Frontal cortex (tissue), 4 donors: ENCODE data around the gene RMND1. TPM values are rescaled to one million over a fixed set of nuclear protein-coding genes. Genes with fewer than 3 reads are reported as not detected.

Experiments
- DNase-seq, 2 donors: peaks; one replicate each; pipeline ENCODE4 v3.0.0; 2012; ENCODE audit warnings: low spot score in 2 of 2
- FAIRE-seq: peaks from 2 replicates; lab custom pipeline; 2012; peaks lifted over from hg19 to GRCh38; lab: Jason Lieb, UNC
- total RNA-seq: library from RNA; depleted of rRNA; stranded (reverse); fragments of >200 nt; gene quantifications from one replicate; pipeline ENCODE4 v1.2.3, GENCODE V29; 2014
- donor health status: control.
- donor health status: control.
- donor health status: control.

Gene RMND1
- total RNA-seq, 1 donor from 2014 or later: 35.9 TPM

DNA sequence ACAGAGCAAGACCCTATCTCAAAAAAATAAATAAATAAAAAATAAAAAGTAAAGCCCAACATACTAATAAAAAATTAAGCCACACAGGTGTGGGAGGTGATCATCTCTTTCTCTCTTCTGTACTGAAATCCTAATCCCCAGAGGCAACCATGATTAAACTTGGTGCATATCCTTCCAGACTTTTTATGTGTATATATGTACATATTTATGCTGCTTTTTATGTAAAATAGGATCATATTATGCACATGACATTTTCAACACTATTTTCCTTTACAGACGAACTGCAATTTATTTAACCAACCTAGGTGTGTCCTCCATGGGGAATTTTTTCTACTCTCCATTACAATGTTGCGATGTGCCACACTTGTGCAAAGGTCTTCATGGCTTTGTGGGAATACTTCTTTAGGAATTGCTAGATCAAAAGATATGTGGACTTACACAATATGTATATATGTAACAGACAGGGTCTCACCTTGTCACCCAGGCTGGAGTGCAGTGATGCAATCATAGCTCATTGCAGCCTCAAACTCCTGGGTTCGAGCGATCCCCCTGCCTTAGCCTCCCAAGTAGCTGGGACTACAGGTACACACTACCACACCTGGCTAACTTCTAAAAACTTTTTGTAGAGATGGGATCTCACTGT is 23.7 kb downstream of the RMND1 start:
- FAIRE-seq (no peak), DNase-seq (no peak)

- no peak for FAIRE-seq
Measured at GRCh38 chr6:151425561-151425960, 26.4 kb downstream of the RMND1 start.

GRCh38 chr6:151422981-151423380 is 28.9 kb downstream of the RMND1 start:
- FAIRE-seq (no peak), DNase-seq (no peak)

More at GRCh38 chr6:151425561-151425960, 26.4 kb downstream of the RMND1 start:
- no peak for DNase-seq

- DNase-seq: no peak
- FAIRE-seq: no peak
Measured at GRCh38 chr6:151417477-151417876, 34.4 kb downstream of the RMND1 start.

GRCh38 chr6:151414641-151415260 is 37.2 kb downstream of the RMND1 start:
- DNase-seq (no peak), FAIRE-seq (no peak)

- no peak for FAIRE-seq
- no peak for DNase-seq
Measured at GRCh38 chr6:151413372-151414145, 38.4 kb downstream of the RMND1 start.

- DNase-seq (no peak), FAIRE-seq (no peak)
Measured at GRCh38 chr6:151412909-151413308, 39.0 kb downstream of the RMND1 start.

GRCh38 chr6:151409679-151410078 is 42.2 kb downstream of the RMND1 start:
- DNase-seq (no peak), FAIRE-seq (no peak)

GRCh38 chr6:151409260-151409659 is 42.7 kb downstream of the RMND1 start:
- DNase-seq: no peak
- FAIRE-seq: no peak

GRCh38 chr6:151408858-151409257 is 43.1 kb downstream of the RMND1 start:
- FAIRE-seq: no peak
- no peak for DNase-seq

- FAIRE-seq: no peak
- DNase-seq: no peak
Measured at GRCh38 chr6:151403919-151404308, 48.0 kb downstream of the RMND1 start.

- DNase-seq: no peak
- no peak for FAIRE-seq
Measured at GRCh38 chr6:151402228-151402627, 49.7 kb downstream of the RMND1 start.

- DNase-seq (no peak), FAIRE-seq (no peak)
Measured at GRCh38 chr6:151400473-151400872, 51.5 kb downstream of the RMND1 start.

DNA sequence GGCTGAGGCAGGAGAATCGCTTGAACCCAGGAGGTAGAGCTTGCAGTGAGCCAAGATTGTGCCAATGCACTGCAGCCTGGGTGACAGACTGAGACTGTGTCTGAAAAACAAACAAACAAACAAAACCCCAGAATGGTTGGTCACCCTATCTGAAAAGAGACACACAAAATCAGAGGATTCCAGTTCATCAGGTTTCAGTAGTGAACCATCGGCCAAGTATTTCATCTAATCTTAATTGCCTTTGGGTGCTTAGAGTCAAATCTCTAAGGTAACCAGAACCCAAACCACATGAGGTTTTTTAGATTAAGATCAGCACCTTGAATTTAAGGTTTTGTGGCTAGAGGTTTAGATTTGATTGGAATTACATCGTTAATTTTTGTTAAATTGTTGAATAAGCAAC is 52.2 kb downstream of the RMND1 start:
- FAIRE-seq: no peak
- no peak for DNase-seq

DNA sequence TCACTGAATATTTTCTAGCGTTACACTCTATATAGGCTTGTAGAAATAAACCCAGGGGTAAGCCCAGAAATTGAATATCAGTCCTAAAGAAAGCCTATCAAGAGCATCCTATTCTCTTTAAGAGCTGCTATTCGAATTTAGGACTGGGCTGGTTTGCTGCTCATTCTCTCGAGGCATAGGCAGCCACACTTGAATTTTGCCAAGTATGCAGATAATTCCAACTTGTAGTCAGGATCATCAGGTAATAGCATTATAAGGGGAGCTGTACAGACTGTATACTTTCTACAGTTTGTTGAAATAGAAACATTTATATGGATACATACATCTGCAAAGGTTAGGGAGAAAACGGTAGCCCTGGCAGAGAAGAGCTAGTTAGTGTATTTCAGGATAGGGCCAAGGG is 58.5 kb downstream of the RMND1 start:
- no peak for DNase-seq
- no peak for FAIRE-seq

- no peak for FAIRE-seq
- no peak for DNase-seq
Measured at GRCh38 chr6:151392427-151392826, 59.5 kb downstream of the RMND1 start.

DNA sequence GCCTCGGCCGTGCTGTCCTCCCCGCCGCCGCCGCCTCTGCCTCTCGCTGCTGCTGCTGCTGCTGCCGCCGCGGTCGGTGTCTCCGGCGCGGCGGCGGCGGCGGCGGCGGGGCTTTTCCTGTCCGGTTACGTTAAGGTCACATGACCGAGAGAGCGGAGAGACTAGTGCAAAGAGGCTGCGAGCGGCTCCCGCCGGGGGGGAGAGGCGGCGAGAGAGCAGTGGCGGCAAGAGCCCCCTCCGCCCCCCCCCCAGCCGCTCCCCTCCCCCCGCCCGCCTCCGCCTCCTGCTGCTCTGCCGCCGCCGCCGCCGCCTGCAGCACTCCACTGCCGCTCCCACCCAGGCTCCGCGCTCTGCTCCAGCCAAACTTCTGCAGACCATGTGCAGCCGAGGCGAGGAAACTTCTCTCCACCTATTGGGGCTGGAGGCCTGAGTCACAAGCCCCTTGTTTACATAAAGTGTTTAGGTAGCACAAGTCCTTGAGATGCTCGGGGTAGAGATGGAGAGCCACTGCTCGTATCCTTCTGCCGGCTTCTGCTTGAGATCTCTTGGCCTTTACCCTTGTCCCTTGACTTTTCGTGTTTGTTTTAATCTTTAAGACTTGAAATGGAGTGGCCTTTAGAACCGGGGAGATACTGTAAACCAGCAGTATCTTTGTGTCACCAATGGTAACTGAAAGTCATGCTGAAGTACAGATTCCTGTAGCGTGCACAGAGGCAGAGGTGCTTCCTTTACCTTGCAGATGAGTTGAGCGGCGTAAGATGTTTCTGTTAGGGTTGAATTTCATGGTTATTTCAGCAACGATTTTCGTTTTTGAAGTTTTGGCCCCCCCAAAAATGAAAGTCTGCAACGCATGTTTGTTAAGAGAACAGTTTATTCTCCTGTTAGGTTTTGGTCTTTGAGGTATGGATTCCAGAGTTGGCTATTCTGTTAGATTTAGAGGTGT is 60.2 kb downstream of the RMND1 start, which contains the start of gene ZBTB2:
Gene ZBTB2, minus strand, starts transcription at position 89 of the 943 bp plus-strand sequence. CDS start 17,922 bp downstream, outside the sequence.
- FAIRE-seq (no peak), DNase-seq (peak; percentile 67 to 78)

DNA sequence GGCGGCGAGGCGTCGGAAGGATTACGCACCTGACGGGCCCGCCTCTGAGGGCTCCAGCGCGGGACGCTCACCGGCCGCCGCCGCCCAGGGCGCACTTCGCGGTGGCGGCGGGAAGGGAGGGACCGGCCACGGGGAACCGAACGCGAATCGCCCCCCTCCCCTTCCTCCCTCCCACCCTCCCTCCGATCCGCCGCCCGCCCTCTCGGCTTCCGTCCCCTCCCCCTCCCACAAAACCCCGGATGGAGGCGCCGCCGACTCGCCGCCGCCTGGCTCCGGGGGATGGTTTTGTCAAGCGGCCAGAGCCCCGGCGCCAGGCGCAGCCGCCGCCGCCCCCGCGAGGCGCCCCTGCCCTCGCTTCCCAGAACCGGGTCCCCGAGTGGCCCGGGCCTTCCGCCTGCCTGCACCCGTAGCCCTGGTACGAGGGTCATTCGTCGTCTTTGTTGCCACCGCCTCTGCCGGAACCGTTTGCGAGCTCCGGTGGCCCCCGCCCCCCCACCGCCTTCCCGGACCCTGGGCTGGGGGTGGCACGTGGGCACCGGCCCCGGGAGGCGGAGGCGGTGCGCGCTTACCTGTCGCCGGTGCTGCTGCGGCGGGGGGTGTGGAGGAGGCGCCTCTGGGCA is 61.0 kb downstream of the RMND1 start:
- FAIRE-seq: no peak
- peak; percentile 61 to 83 for DNase-seq

DNA sequence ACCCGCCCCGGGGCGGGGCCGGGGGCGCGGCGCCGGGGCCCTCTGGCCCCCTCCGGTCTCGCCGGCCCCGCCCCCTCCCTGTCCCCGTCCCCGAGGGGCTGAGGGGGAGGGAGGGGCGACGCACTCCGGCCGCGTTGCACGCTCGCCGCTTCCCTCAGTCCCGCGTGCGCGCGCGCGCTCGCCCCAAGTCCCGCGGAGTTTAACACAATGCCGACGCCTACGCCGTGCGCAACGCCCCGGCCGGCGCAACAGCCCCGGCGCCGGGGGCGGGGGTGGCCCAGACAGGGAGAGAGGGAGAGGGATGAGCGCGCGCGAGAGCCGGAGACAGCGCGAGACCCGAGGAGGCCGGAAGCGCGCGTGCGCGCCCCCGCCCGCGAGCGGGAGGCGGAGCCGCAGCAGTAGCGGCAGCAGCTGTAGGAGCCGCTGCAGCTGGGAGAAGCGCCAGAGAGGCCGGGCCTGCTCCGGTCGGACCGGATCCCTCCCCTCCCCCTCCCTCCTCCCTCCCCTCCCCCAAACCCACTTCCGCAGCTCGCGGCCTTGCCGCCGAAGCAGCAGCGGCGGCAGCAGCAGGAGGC is 61.6 kb downstream of the RMND1 start:
- FAIRE-seq (no peak), DNase-seq (peak; percentile 94 to 96)
